GM19395 (cell line): ENCODE measurements around the gene GSAP.
A peak's percentile ranks its signal among the peaks of the same experiment; 100 is the strongest.

ENCODE experiments used
- ATAC-seq: cut with Tn5 transposase; IDR thresholded peaks from one replicate; pipeline ENCODE4 v1.9.1; 2021; ENCODE audit warnings: mild to moderate bottlenecking, moderate library complexity; ENCODE audit not compliant: unreplicated experiment

GSAP gene

GRCh38 chr7:77329466-77330168, 86.5 kb downstream of the GSAP start:
- ATAC-seq = peak; percentile 15

GRCh38 chr7:77328669-77329068, 87.5 kb downstream of the GSAP start:
- no peak for ATAC-seq

DNA sequence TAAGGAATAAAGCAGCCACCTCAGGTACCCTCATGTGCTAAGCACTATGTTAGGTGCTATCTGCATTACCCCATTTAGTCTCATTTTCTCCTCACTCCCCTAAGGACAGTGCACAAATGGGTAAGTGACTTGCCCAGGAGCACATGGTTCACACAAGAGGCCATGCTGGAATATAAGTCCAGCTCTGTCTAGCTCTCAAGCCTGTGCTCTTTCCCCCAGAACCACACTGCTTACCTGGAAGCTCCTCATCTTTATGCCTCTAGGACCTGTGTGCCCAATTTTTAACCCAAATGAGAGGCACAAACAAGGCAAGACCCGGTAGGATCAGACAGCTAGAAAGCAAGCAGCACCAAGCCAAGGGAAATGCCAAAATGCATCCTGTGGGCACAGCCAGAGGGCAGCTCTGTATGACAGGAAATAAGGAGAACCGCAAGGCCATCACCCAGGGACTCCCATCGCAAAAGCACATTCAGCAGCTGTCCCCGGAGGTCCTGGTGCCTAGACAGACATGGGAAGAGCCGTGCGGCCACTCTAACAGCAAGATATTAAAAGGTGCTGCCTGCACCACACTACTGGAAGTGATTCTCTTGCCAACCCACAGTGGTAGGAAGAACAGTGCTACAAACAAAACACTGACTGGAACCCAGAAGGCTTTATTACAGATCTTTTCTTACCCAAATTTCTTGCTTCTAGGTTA, 88.1 kb downstream of the GSAP start:
- no peak for ATAC-seq

- ATAC-seq = no peak
Observed at GRCh38 chr7:77327067-77327931, 88.8 kb downstream of the GSAP start.

- ATAC-seq = no peak
Observed at GRCh38 chr7:77326131-77326530, 90.0 kb downstream of the GSAP start.

DNA sequence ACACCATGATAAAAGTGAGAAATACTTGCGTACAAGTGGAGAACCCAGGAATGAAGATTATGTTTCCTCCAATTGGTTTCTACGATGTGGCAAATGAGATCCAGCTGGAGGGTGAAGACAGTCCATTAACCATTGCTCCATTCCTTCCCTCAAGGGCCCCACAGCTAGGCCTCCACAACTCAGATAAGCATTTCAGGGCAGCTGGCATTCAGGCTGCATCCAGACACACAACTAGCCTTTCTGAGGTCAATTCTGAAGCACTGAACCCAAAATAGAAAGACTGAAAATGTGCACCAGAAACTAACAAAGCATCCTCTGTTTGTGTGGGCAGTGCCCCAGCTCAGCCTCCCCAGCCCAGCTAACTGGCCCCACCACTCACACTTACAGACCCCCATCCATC, 94.8 kb downstream of the GSAP start:
- no peak for ATAC-seq

DNA sequence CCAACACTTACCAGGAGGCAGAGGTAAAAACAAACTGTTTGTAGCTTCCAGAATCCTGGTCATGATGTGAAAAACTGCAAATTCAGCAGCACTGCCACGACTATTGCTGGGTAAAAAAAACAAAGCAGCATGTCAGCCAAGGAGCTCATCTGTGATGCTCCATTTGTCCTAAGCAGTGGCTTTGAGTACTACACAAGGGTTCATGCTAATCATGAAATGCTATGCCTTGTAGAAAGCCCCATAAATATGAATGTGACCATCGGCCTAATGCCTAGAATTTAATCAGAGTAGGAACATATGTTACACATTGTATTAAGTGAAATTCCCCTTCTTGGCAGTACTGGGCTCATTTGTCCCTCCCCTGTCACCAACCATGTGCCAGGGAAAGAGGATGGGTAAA, 95.4 kb downstream of the GSAP start:
- no peak for ATAC-seq

DNA sequence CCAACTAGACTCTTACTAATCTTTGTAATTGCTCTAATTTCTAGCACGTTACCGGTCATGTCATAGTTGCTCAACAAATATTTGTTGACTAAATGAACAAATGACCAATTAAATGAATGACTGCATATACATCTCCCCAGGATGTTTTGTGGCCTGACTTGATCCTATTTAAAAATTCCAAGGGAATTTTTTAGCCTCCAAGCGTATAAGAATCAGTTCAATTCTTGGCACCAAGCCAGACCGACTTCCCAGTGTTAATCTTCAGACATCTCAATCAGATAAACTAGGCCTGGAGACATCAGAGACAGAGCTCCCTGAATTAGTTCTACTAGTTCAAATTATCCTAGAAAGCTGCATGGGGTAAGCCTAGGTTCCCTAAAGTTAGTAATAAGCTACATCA, 96.0 kb downstream of the GSAP start:
- no peak for ATAC-seq

DNA sequence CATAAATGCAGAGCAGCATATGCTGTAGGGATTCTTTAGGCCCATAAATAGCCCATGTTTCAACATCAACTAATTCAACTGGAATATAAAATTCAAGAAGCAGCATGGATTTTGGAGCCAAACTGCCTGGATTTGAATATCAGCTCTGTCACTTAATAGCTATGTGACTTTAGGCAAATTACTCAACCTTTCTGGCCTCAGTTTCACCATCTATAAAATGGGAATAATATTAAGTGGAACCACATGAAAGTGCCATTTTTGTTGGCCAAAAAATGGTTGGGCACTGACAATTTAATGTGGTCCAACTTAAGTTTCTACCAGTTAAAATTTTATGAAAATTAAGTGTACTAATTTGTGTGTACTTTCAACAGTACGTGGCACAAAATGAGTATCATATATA, 98.1 kb downstream of the GSAP start:
- no peak for ATAC-seq

DNA sequence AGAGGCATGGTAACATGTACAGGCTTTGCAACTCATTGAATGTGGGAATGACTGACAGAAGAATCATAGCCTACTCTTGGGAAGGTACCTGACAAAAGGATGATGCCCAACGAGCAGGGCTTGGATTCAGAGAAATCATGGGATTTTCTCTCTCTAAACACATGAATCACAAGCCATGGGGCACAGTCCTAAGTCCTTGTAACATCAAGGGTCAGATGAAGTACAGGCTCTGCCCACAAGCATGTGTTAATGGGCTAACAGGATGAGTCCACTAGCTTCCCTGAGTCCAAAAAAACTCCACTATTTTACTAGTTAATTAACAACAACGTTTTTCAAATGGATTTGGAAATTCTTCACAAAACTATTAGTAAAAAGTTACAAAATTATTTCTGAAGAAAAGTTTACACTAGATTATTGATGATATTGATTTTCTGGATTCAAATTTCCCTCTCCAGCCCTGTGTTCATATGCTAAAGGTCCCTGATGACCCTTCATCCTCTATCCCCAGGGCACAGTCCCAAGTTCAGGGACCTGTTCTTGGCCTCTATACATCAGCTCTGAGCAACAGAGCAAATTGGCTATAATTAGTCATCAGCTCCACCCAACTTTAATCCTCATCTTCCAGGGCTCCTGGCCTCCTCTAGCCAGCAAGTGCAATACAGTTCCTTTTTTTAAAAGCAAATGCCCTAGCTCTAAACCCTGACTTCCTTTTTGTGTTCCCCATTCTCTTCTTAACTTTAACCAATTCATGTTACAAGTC, 99.8 kb downstream of the GSAP start:
- ATAC-seq = no peak

DNA sequence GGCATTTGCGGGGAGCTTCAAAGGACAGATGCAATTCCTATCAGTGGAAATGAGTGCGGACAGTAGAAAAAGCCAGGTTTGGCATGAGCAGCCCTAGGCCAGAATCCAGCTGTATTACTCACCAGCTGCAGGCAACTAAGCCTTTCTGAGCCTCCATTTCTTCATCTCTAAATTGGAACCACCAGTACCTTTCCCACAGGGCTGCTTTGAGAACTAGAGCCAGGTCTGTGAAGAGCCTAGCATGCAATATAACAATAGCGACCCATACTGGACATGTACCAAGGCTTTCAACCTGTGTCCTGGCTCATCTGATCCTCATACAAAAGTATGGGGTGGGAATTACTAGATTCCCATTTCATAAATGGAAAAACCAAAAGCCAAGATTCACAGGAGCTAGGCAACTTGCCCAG, 101.0 kb downstream of the GSAP start:
- ATAC-seq = no peak

DNA sequence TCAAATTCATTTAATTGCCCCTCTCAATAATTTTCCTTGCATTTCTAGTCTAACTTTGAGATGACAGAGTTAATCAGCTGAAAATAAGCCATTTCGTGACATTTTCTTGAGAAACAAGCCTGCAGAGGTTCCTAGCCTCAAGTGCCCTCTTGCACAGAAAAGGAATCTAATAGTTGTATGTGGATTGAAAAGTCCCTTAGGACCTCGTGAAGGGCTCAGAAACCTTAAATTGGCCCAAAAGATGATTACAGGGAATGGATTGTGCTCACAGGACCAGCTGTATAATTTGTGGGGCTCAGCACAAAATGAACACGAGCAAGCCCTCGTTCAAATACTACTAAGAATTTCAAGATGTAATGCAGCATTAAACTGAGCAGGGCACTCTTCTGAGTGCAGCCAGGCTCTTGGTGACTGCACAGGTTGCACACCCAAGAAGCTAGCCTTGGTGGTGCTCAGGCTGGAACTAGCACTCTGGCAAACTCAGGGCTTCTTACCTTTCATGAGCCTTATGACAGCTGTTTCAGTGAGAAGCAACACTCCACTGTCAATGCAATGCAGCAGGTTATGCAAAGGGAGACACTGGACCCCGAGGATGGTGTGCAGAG, 102.2 kb downstream of the GSAP start:
- no peak for ATAC-seq

DNA sequence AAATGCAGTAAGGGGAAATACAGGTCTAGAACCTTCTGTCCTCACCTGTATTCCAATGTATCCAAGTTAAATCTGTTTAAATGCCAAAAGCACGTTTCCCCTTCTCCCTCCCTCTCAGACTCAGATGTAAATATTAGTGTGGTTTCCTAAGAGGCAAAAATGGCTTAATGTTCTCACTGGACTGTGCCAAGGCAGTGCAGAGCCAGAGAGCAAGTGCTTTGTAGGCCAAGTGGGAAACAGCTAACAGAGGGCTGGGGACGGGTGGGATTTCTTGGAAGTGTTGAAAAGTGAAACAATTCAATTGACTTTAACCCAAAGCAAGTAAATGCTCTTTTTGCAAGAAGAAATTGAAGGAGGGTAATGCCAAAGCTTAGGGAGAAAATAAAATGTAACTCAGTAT, 103.1 kb downstream of the GSAP start:
- no peak for ATAC-seq

DNA sequence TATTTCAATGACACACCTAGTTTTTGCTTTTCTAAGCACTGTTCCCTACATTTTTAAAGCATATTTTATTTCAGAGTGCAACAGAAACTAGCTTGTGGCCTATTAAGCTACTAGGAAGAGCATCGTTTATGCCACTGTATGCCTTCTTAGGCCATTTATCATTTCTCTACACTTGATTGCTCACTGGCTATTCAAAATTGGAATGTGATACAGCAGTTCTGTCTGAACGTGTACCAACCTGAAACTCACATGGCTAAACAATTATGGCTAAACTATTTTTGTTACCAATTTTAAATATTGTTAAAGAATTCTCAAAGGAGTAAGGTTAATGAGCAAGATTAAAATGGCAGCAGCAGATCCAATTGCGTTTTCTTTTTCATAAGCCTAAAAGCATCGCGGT, 105.2 kb downstream of the GSAP start:
- no peak for ATAC-seq

DNA sequence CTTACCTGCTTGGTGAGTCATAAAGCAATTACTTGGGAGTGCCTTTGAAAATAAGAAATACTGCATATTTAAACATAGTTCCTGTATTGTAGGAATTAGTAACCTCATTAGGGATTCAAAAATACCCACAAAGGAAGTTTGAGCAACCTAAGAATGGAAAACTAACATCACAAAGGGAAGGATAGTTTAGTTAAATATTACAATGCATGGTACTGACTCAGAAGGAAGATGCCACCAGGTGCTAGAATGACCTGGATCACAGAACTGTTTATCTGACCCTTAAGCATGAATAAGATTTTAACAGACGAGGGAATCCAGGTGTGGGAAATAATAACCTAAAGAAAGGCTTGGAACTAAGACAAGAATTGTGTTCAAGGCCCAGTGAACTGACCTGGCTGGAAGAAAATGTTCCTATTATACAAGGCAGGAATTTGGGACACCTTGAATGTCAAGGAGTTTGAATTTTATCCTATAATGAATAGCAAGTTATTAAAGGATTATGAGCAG, 106.4 kb downstream of the GSAP start:
- no peak for ATAC-seq

GRCh38 chr7:77308792-77309191, 107.4 kb downstream of the GSAP start:
- no peak for ATAC-seq

- no peak for ATAC-seq
Observed at GRCh38 chr7:77306231-77307067, 109.7 kb downstream of the GSAP start.

DNA sequence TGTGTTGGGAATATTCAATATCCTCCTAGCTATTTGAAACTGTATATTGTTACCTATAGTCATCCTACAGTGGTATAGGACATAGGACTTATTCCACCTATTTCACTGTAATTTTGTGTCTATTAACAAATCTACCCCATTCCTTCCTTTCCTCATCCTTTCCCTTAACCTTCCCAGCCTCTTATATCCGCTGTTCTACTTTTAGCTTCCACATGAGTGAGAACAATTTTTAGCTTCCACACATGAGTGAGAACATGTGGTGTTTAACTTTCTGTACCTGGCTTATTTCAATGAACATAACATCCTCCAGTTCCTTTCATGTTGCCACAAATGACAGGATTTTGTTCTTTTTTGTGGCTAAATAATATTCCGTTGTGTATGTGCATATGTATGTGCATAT, 120.6 kb downstream of the GSAP start:
- no peak for ATAC-seq

- no peak for ATAC-seq
Observed at GRCh38 chr7:77293046-77293445, 123.1 kb downstream of the GSAP start.

DNA sequence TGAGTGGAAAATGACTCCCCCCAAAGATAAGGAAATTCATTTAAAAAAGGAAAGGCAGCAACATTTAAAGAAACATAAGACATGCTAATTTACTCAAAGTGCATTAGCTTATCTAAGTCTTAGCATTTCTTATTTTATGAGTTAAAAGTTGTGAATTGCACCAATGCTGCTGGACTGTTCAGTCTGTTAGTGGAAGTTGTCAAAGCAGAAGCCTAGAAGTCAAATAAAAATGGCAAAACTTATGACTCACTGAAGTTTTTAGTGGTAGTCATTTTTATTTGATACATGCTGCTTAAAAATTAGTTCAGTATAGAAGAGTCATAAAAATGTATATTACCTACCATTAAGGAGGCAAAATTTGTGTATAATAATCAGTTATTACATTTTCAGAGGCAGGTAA, 125.7 kb downstream of the GSAP start:
- ATAC-seq = no peak
